HG03280 (cell line): ENCODE measurements around the gene SSH3.
"Not testable (repeated sequence)": the region's sequence is repeated elsewhere in the genome, so short reads cannot be mapped to it uniquely, and the experiment has no call there.

ENCODE experiments used
- ATAC-seq: cut with Tn5 transposase; IDR thresholded peaks from one replicate; pipeline ENCODE4 v1.9.1; 2021; ENCODE audit warnings: mild to moderate bottlenecking, moderate library complexity; ENCODE audit not compliant: unreplicated experiment

SSH3 gene, protein sequence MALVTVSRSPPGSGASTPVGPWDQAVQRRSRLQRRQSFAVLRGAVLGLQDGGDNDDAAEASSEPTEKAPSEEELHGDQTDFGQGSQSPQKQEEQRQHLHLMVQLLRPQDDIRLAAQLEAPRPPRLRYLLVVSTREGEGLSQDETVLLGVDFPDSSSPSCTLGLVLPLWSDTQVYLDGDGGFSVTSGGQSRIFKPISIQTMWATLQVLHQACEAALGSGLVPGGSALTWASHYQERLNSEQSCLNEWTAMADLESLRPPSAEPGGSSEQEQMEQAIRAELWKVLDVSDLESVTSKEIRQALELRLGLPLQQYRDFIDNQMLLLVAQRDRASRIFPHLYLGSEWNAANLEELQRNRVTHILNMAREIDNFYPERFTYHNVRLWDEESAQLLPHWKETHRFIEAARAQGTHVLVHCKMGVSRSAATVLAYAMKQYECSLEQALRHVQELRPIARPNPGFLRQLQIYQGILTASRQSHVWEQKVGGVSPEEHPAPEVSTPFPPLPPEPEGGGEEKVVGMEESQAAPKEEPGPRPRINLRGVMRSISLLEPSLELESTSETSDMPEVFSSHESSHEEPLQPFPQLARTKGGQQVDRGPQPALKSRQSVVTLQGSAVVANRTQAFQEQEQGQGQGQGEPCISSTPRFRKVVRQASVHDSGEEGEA

DNA sequence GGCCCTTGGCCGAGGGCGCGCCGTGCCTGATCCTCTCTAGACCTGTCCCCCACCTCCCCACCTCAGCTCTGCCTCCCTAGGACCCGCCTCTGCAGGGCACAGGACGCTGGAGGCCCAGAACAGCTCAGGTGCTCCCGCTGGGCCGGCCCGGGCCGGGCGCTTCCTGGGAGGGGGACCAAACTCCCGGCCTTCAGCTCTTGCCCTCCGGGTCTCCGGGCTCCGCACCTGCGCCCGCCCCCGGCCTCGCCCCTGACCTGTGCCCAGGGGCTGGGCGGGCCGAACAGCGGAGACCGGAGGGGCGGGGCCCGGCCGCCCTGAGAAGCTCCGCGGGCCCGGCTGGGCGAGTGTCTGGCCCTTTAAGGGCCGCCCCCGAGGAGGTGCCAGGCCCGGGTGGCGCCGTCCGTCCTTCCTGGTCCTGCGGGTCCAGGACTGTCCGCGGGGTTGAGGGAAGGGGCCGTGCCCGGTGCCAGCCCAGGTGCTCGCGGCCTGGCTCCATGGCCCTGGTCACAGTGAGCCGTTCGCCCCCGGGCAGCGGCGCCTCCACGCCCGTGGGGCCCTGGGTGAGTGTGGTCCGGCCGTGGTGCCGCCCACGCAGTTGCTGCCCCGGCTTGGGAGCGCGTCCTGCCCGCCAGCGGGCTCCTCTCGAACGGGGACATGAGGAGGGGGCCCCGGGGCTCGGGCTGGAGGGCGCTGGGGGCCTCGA lies at the start of gene SSH3:
Gene SSH3 (plus strand): TSS at position 399 of the 703 bp plus-strand sequence. CDS start 96 bp downstream, at position 495.
- no peak for ATAC-seq

DNA sequence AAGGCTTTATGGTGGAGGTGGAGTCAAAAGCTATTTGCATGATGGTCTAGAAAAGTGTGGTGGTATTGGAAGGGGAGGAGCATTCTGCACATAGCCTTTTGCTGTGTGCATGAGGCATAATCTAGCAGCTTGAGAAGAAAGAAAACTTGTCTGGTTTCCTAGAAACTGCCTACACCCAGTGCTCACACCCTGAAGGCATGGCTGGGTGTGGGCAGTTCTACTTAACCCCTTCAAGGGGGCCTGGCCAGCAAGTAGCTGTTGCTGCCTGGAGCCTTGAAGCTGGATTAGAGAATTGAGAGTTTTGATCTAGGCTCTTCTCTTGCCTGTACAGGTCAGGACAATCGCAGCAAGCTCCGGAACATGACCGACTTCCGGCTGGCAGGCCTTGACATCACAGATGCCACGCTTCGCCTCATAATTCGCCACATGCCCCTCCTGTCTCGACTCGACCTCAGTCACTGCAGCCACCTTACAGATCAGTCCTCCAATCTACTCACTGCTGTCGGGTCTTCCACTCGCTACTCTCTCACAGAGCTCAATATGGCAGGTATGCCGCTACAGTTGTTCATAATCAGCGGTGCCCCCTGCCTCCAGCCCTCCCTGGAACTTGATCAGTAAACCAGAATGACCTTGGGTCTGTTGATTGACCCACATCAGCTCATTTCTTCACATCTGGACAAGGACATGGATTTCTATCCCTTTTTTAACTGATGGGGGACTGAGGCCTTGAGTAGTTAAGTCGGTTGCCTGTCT lies 49.3 kb upstream of the SSH3 start:
- no peak for ATAC-seq

DNA sequence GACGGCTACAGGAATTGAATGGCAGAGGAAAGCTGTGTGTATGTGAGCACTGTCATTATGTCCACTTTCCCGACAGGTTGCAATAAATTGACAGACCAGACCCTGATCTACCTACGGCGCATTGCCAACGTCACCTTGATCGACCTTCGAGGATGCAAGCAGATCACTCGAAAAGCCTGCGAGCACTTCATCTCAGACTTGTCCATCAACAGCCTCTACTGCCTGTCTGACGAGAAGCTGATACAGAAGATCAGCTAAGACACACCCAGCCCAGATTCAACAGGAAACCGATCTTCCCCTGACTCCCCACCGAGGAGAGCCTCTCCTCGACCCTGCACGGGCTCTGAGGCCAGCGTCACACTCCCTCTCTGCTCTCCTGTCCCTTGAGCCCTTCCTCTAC lies 48.5 kb upstream of the SSH3 start:
- no peak for ATAC-seq

DNA sequence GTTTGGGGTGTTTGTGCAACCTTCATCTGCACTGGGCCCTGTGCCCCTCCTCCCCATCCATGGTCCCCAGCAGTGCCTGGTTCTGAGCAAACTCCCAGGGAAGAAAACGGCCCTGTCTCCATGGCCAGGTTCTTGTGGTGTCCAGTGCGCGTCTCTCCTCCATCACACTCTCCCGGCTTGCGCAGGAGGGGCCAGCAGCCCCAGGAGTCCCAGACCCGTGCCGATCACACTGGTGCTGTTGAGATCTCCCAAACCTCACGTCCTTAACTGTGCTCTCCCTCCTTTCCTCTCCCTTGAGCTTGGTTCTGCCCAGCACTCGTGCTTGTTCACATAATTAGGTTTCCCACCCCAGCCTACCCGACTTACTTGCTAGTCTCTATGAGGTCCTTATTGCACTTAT lies 48.0 kb upstream of the SSH3 start:
- no peak for ATAC-seq

DNA sequence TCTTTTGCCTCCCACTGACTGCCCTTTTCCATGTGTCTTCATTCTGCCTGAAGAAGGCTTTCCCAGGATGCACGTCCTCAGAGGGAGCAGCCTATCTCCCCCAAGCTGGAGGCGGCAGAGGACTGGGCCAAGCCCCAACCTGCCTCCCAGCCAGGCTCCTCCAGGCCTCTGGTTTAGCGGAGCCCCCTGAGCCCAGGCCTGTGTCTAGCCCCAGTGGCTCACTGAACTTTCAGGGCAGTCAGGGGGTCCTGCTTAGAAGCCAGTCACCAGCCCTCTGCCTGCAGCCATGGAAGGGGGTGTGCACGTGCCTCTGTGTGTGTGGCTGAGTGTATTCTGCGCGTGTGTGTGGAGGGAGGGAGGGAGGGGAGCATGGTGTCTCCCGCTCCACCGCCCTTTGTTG lies 47.5 kb upstream of the SSH3 start:
- no peak for ATAC-seq

DNA sequence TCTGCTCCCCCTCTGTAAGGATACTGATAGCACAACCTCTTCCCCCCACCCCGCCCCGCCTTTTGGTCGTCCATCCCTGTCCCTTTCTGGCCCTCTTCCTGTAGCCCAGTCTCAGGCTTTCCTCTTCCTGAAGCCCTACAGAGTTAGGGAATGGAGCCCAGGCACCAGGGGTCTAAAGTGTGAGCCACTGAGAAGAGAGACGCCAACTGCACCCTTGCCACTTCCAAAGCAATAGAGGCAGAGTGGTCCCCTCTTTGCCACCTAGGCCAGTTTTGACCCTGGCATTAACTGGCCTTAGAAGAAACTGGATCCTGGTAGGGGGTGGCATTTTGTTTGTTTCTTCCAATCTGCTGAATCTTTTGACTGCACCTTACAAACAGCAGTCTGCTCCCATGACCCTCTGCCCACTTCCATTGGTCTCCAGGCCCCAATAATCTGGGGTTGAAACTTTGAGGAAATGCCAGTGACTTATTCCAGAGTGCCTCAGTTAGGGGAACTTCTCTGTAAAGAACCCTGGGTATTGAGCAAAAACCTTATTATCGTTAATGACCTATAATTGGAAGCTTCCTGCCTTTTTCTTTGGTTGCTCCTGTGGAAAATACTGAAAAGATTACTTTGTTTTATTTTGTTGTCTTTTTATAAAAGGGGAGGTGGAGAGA lies 46.7 kb upstream of the SSH3 start:
- ATAC-seq = no peak

DNA sequence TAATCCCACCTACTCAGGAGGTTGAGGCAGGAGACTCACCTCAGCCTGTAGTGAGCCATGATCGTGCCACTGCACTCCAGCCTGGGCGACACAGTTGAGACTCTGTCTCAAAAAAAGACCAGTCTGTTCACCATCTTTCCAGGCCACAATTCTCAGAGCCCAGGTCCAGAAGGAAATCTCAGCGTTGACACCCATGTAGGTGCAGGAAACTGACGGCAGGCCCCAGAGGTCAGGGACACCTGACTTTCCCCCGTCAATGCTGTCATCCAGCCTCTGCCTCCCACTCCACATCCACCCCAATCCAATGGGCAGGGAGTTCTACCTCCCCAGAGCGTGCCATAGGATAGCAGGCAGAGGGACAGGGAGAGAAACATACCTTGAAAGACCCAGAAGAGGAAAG lies 42.9 kb upstream of the SSH3 start:
- ATAC-seq = no peak

DNA sequence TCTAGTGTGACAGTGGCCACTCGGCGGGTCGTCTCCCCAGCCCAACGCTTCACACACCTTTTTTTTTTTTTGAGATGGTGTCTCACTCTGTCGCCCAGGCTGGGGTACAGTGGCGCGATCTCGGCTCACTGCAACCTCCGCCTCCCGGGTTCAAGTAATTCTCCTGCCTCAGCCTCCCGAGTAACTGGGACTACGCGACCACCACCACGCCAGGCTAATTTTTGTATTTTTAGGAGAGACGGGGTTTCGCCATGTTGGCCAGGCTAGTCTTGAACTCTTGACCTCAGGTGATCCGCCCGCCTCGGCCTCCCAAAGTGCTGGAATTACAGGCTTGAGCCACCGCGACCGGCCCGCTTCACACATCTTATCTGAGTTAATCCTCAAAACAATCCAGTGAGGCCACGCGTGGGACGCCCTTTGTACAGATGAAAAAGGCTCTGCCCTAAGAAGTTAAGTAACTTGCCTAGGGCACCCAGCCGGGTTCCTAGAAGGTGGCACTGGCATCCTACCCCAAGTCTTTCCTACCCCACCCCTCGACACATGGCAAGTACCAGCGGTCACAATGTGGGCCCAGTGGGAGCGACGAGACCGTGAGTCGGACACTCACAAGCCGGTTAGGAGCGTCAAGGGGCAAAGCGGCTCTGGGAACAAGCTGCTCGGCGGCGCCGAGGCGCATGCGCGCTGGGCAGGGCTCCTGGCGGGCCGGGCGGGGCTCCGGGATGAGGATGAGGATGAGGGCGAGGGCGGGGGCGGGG lies 42.3 kb upstream of the SSH3 start:
- ATAC-seq = not testable (repeated sequence)

DNA sequence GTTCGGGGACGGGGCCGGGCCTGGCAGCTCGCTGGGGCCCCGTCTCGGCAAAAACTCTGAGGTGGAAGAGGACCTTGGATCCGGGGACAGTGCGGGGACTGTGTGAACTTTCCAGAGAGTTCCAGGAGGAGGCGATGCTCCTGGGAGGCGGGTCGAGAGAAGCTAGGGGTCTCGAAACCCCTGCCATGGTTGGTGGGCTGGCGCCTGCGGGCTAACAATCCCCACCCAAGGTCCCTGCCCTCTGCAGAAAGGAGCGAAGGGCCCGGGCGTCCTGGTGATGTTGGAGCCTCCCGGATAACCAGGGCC lies 41.7 kb upstream of the SSH3 start:
- no peak for ATAC-seq

DNA sequence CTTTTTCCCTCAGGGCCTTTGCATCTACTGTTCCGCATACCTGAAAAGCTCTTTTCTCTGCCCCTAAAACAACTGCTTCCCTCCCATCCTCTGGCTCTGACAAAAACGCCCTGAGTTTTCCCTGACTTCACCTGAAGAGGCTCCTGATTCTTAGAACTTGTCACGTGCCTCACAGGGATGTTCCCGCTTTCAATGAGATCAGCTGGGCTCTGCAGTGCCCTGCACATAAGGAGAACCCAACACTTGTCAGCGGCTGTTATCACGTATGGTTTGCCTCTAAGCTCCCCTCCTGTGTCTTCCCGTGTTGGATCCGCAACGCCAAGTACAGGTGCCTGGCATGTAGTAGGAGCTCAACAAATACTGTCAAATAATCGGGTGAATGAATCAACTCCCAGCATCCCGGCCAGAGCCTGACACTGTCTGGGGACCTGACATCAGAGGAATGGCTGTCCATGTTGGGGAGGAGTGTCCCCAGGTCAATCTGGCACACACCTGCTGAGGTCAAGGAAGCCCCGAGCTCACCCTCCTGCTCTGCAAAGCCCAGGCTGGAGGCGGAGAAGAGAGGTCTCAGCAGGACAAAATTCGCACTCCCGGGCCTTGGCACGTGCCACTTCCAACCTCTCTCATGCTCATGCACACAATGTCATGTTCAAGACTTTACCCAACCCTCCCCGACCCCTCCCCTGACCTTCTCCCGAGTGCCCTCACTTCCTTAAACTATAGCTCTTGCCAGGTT lies 41.2 kb upstream of the SSH3 start:
- ATAC-seq = no peak

DNA sequence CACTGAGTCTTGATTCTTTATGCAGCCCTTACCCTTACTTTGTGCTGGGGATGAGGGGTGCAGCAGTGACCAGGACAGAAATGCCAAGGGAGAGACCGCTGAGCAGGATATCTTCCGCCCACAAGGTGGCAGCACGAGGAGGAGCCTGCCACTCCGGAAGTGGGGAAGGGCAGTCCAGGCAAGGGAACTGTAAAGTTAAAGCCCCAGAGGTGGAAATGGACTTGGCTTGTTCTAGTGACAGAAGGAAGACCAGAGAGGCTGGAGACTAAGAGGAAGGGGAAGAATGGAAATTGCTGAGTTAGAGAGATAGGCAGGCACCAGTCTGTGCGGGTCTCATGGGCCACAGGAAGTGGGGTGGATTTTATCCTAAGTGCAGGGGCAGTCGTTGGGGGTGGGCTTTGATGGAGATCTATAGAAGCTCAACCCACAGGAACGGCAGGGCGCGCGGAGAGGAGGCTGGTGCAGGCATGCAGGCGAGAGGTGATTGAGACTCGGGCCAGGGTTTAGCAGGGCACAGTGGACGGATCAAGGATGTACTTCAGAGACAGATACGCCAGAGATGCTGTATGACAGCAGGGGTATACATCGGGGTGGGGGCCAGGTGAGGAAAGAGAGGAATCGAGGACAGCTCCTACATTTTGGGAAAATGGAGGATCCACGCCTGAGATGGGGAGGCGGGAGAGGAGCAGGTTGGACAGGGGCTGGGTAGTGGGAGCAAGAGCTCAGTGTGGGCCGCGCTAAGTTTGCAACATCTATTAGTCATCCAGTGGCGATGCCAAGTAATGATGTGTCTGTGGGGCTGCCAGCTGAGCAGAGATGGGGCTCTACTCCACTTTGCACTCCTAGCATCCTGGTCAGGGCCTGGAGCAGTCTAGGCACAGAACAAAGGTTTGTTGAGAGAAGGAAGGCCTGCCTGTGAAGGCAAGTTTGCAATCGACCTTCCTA lies 40.3 kb upstream of the SSH3 start:
- no peak for ATAC-seq

DNA sequence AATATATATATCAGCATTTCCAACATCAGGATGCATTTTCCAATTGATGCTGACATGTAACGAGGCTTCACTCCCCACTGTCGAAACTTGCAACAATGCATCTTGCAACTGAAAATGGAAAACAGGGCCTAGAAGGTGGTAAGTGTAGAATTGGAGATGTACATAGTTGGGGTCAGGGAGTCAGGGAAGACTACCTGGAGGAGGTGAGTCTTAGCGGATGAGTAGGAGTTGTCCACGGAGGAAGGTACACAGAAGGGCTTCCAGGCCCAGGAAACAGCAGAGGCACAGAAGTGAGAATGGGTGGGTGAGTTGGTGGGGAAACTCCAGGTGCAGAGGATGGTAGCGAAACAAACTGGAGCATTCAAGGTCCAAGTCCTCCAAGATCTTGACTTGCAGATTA lies 39.1 kb upstream of the SSH3 start:
- ATAC-seq = no peak

DNA sequence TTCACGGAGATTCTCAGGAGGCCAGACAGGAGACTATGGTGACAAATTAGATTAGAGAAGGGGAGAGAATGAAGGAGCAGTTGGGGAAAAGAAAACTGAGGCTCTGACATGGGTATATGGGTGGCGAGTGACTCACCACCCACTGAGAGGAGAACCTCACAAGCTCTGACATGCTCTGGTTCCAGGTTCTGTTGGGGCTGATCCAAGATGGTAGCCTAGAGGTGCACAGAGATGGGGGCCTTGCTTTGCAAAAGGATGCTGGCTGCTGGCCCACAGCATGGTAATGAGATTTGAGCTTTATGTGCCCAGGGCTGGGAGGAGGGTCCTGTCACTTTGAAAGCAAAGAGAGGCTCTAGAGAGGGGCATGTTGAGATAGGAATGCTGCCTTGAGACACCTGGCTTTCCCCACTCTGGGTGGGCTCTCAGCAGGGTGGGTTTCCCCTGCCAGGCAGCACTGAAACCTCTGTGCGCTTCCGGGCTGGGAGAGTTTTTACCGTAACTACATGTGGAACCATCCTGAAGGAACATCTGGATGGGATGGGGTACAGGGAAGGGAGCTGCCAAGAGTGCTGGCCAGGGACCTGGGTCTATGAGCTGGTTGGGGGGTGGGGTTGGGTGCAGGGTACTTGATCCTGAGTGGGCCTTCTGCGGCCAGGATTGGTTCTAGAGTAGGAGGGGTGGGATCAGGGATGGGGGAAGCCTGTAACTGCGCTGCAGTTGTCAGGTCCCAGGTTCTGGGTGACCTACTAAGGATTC lies 38.3 kb upstream of the SSH3 start:
- ATAC-seq = no peak

DNA sequence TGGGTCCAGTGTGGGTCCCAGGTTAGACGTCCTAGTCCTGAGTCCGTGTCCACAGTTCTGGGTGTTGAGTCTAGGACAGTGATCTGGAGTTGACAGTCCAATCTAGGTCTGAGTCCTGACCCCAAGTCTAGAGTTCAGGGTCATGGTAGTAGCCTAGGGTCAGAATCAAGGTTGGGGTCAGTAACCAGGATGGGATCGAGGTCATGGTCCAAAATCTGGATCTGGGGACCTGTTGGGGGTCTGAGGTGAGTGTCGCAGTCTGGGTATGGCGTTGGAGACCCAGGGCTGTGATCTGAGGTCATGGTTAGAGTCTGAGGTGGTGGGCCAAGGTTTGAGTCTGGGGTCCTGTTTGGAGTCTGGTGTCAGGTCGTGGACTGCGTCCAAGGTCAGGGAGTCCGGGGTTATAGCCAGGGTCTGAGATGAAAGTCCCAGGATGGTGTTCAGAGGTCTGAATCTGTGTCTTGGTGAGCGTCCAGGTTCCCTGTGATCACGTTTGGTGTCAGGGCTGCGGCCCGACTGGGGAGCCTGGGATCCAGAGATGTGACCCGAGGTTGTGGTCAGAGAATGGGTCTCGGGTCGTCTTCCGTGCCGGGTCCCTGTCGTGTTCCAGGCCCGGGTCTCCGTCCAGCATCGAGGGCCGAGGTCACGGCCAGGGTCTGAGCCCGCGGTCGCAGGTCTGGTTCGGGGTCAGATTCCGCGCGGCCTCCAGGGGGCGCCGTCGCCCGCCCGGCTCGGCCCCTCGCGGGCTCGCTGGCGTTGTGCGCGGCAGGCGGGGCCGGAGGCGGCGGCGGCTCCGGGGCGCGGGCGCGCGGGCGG lies 37.5 kb upstream of the SSH3 start:
- peak; percentile 61 for ATAC-seq

DNA sequence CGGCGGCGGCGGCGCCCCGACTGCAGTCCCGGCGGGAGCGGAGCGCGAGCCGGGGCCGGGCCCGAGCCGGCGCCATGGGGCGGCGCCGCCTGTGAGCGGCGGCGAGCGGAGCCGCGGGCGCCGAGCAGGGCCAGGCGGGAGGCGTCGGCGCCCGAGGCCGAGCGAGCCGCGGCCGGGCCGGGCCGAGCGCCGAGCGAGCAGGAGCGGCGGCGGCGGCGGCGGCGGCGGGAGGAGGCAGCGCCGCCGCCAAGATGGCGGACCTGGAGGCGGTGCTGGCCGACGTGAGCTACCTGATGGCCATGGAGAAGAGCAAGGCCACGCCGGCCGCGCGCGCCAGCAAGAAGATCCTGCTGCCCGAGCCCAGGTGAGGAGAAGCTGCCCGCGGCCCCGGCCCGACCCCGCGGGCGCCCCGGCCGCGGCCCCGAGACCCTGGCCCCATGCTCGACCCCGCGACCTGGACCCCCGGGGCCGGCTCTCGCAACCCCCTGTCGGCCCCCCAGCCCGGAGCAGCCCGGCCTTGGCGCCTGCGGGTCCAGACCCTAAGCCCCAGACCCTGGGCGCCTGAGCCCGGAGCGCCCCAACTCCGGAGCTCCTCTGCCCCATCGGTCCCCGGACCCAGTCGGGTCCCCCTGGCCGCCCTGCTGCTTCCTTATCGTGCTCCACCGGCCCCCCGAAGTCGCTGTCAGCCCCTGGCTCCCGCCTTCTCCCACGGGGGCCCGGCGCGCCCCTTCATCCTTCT lies 36.7 kb upstream of the SSH3 start, which contains the start of gene GRK2:
Gene GRK2 (plus strand): TSS at position 25 of the 739 bp plus-strand sequence. CDS start 227 bp downstream, at position 252.
- peak; percentile 32 for ATAC-seq
